ENCODE measurements around the gene KCNH2. TPM values are rescaled to one million over a fixed set of nuclear protein-coding genes. Genes with fewer than 3 reads are reported as not detected.
"Not testable (repeated sequence)": the region's sequence is repeated elsewhere in the genome, so short reads cannot be mapped to it uniquely, and the experiment has no call there.

Gene KCNH2
- total RNA-seq, 2 experiments from 2014 or later, result 5.8 to 7.5 TPM

- CTCF ChIA-PET (ENCODE audit: unreplicated experiment), result no interaction called here
These were observed 65.7 kb downstream of the KCNH2 start for GRCh38 chr7:150912427-150912826.

GRCh38 chr7:150911590-150912267 lies 66.4 kb downstream of the KCNH2 start:
- no peak overlapping the region for H3K4me2 ChIP-seq (ENCODE audit: low read length)
- H2AFZ ChIP-seq (ENCODE audit: low read length), result no peak overlapping the region
- no peaks in the 10 kb centered on the region for H3K36me3 ChIP-seq (ENCODE audit: insufficient read depth, low read length)
- no peaks in the 10 kb centered on the region for H4K20me1 ChIP-seq (ENCODE audit: insufficient read depth, low read length)
- no peak overlapping the region for H3K4me3 ChIP-seq (ENCODE audit: low read depth, low read length, poor library complexity, severe bottlenecking)
- BruUV-seq (replicated peaks), result no TSS peak
- no peaks in the 10 kb centered on the region for H3K9me3 ChIP-seq (ENCODE audit: low read length)
- no peak for DNase-seq (ENCODE audit: low spot score)
- intact Hi-C loops (cut with micrococcal nuclease; ENCODE audit: unreplicated experiment), result no loop called here
- ChIA-PET CTCF (ENCODE audit: unreplicated experiment) (interaction anchor here (0.6 kb wide), 1 partner anchor 952 kb away, joined by 3 read pairs; no protein-coding TSS in a partner anchor), POLR2A (interaction anchor here (0.6 to 1.6 kb wide), 3 partner anchors 13 to 38 kb away, joined by 3 to 4 read pairs (median 3); no protein-coding TSS in a partner anchor)
- TF ChIP-seq CTCF (conservative IDR thresholded peaks at IDR 0.05; ENCODE audit: low read length) (no peak), EZH2phosphoT487 (IDR thresholded peaks at IDR 0.05; ENCODE audit: borderline replicate concordance, low read depth, low read length) (no peak)
- H3K4me1 ChIP-seq (ENCODE audit: insufficient read depth, low read length, poor library complexity, severe bottlenecking), result no peaks in the 10 kb centered on the region
- H3K9me2 ChIP-seq (ENCODE audit: insufficient read depth, low read length), result 0 out of 2 replicates have a peak, but pooled peaks cover 2% of the 10 kb centered on the region
- H3K79me2 ChIP-seq (ENCODE audit: insufficient read depth, low read depth, low read length), result no peaks in the 10 kb centered on the region
- H3K27ac ChIP-seq (ENCODE audit: low read depth, low read length, poor library complexity, severe bottlenecking), result no peak overlapping the region

More at GRCh38 chr7:150912427-150912826, 65.7 kb downstream of the KCNH2 start:
- Histone ChIP-seq H3K79me2 (ENCODE audit: insufficient read depth, low read depth, low read length) (no peaks in the 10 kb centered on the region), H3K9me2 (ENCODE audit: insufficient read depth, low read length) (no peaks in the 10 kb centered on the region), H3K4me2 (ENCODE audit: low read length) (no peak overlapping the region), H3K9me3 (ENCODE audit: low read length) (no peaks in the 10 kb centered on the region), H3K36me3 (ENCODE audit: insufficient read depth, low read length) (no peaks in the 10 kb centered on the region), H4K20me1 (ENCODE audit: insufficient read depth, low read length) (no peaks in the 10 kb centered on the region), H2AFZ (ENCODE audit: low read length) (no peak overlapping the region), H3K4me3 (ENCODE audit: low read depth, low read length, poor library complexity, severe bottlenecking) (no peak overlapping the region), H3K27ac (ENCODE audit: low read depth, low read length, poor library complexity, severe bottlenecking) (no peak overlapping the region), H3K4me1 (ENCODE audit: insufficient read depth, low read length, poor library complexity, severe bottlenecking) (no peaks in the 10 kb centered on the region)
- TF ChIP-seq CTCF (conservative IDR thresholded peaks at IDR 0.05; ENCODE audit: low read length), result no peak
- TF ChIP-seq EZH2phosphoT487 (IDR thresholded peaks at IDR 0.05; ENCODE audit: borderline replicate concordance, low read depth, low read length), result no peak
- POLR2A ChIA-PET, result interaction anchor here (0.7 to 1.6 kb wide), 2 partner anchors 14 to 37 kb away, joined by 3 to 4 read pairs; no protein-coding TSS in a partner anchor
- DNase-seq (ENCODE audit: low spot score), result no peak
- BruUV-seq (replicated peaks), result no TSS peak
- intact Hi-C loops (cut with micrococcal nuclease; ENCODE audit: unreplicated experiment), result no loop called here

- no peak overlapping the region for H3K4me2 ChIP-seq (ENCODE audit: low read length)
- BruUV-seq (replicated peaks), result no TSS peak
- no peaks in the 10 kb centered on the region for H4K20me1 ChIP-seq (ENCODE audit: insufficient read depth, low read length)
- H3K36me3 ChIP-seq (ENCODE audit: insufficient read depth, low read length), result no peaks in the 10 kb centered on the region
- H3K27ac ChIP-seq (ENCODE audit: low read depth, low read length, poor library complexity, severe bottlenecking), result no peak overlapping the region
- ChIA-PET POLR2A (interaction anchor here (0.6 kb wide), 1 partner anchor 32 kb away, joined by 3 read pairs; no protein-coding TSS in a partner anchor), CTCF (ENCODE audit: unreplicated experiment) (no interaction called here)
- H3K4me3 ChIP-seq (ENCODE audit: low read depth, low read length, poor library complexity, severe bottlenecking), result no peak overlapping the region
- H3K4me1 ChIP-seq (ENCODE audit: insufficient read depth, low read length, poor library complexity, severe bottlenecking), result no peaks in the 10 kb centered on the region
- TF ChIP-seq EZH2phosphoT487 (IDR thresholded peaks at IDR 0.05; ENCODE audit: borderline replicate concordance, low read depth, low read length), result no peak
- no peak for TF ChIP-seq CTCF (conservative IDR thresholded peaks at IDR 0.05; ENCODE audit: low read length)
- intact Hi-C loops (cut with micrococcal nuclease; ENCODE audit: unreplicated experiment), result no loop called here
- no peaks in the 10 kb centered on the region for H3K79me2 ChIP-seq (ENCODE audit: insufficient read depth, low read depth, low read length)
- no peak for DNase-seq (ENCODE audit: low spot score)
- no peaks in the 10 kb centered on the region for H3K9me3 ChIP-seq (ENCODE audit: low read length)
- no peak overlapping the region for H2AFZ ChIP-seq (ENCODE audit: low read length)
- H3K9me2 ChIP-seq (ENCODE audit: insufficient read depth, low read length), result 0 out of 2 replicates have a peak, but pooled peaks cover 2% of the 10 kb centered on the region
These were observed 67.1 kb downstream of the KCNH2 start for GRCh38 chr7:150910996-150911422.

GRCh38 chr7:150910305-150910995 lies 67.7 kb downstream of the KCNH2 start:
- H2AFZ ChIP-seq (ENCODE audit: low read length); H3K4me1 ChIP-seq (ENCODE audit: insufficient read depth, low read length, poor library complexity, severe bottlenecking); H3K9me2 ChIP-seq (ENCODE audit: insufficient read depth, low read length); CTCF ChIA-PET (ENCODE audit: unreplicated experiment); BruUV-seq (replicated peaks); H3K36me3 ChIP-seq (ENCODE audit: insufficient read depth, low read length); DNase-seq (ENCODE audit: low spot score); H3K27ac ChIP-seq (ENCODE audit: low read depth, low read length, poor library complexity, severe bottlenecking); POLR2A ChIA-PET; H4K20me1 ChIP-seq (ENCODE audit: insufficient read depth, low read length); H3K4me3 ChIP-seq (ENCODE audit: low read depth, low read length, poor library complexity, severe bottlenecking); H3K4me2 ChIP-seq (ENCODE audit: low read length); H3K79me2 ChIP-seq (ENCODE audit: insufficient read depth, low read depth, low read length); intact Hi-C loops (cut with micrococcal nuclease; ENCODE audit: unreplicated experiment); H3K9me3 ChIP-seq (ENCODE audit: low read length): not testable (repeated sequence)
